GM20000 (cell line): ENCODE measurements around the gene TCERG1.

ENCODE experiments used
- DNase-seq: peaks from one replicate; pipeline ENCODE4 v3.0.0; 2012; ENCODE audit warnings: low spot score
- CTCF ChIP-seq: IDR thresholded peaks from 2 replicates; pipeline ENCODE4 v1.5.1; 2012; ENCODE audit warnings: mild to moderate bottlenecking, control low read depth; ENCODE audit errors: extremely low read depth, missing control alignments

TCERG1 gene

GRCh38 chr5:146475190-146475780 is 28.2 kb downstream of the TCERG1 start:
- DNase-seq: no peak
- TF ChIP-seq CTCF: peak; percentile 2

GRCh38 chr5:146475906-146476305 is 28.8 kb downstream of the TCERG1 start:
- TF ChIP-seq CTCF: no peak

GRCh38 chr5:146482775-146483174 is 35.6 kb downstream of the TCERG1 start:
- DNase-seq: no peak

More at GRCh38 chr5:146475906-146476305, 28.8 kb downstream of the TCERG1 start:
- DNase-seq: no peak

GRCh38 chr5:146484714-146485391 is 37.7 kb downstream of the TCERG1 start:
- TF ChIP-seq CTCF: no peak
- no peak for DNase-seq

More at GRCh38 chr5:146482775-146483174, 35.6 kb downstream of the TCERG1 start:
- no peak for TF ChIP-seq CTCF

- no peak for TF ChIP-seq CTCF
Observed at GRCh38 chr5:146490089-146490843, 43.1 kb downstream of the TCERG1 start.

GRCh38 chr5:146494656-146495055 is 47.5 kb downstream of the TCERG1 start:
- DNase-seq: no peak

More at GRCh38 chr5:146490089-146490843, 43.1 kb downstream of the TCERG1 start:
- DNase-seq: no peak

More at GRCh38 chr5:146494656-146495055, 47.5 kb downstream of the TCERG1 start:
- TF ChIP-seq CTCF: no peak
